CD4-positive, alpha-beta memory T cell (primary cell): Measurements from ENCODE around the gene ABCG2. TPM values are rescaled to one million over a fixed set of nuclear protein-coding genes. Genes with fewer than 3 reads are reported as not detected.

ENCODE experiments used
- CTCF ChIA-PET: fragments of 350-600 bp; sonication (Branson Sonifier 250); formaldehyde crosslinking; loops from one replicate; lab custom pipeline; 2021; ENCODE audit warnings: inconsistent platforms; ENCODE audit not compliant: partially characterized antibody; lab: Charles Lee
- POLR2A ChIA-PET: fragments of 350-600 bp; sonication (Branson Sonifier 250); formaldehyde crosslinking; loops from one replicate; lab custom pipeline; 2021; ENCODE audit not compliant: partially characterized antibody; lab: Charles Lee
- DNase-seq, 5 donors: peaks; one replicate each; pipeline versions ENCODE4 v3.0.0 to v3.0.0-alpha.2; 2020 to 2022; ENCODE audit warnings: mixed read lengths in 1 of 5
- H3K27ac ChIP-seq: one replicate; pipeline ENCODE4 v1.7.0; 2013; ENCODE audit warnings: low read depth, low read length
- H3K27me3 ChIP-seq: 2 replicates; pipeline ENCODE4 v1.7.0; 2013; ENCODE audit warnings: mild to moderate bottlenecking, low read length, moderate library complexity; ENCODE audit not compliant: insufficient read depth
- H3K36me3 ChIP-seq: 2 replicates; pipeline ENCODE4 v1.7.0; 2013; ENCODE audit warnings: mild to moderate bottlenecking, low read length, moderate library complexity; ENCODE audit not compliant: insufficient read depth
- H3K4me1 ChIP-seq: 2 replicates; pipeline ENCODE4 v1.7.0; 2013; ENCODE audit warnings: mild to moderate bottlenecking, low read length, moderate library complexity; ENCODE audit not compliant: insufficient read depth
- H3K4me3 ChIP-seq, 2 donors: one replicate each; pipeline ENCODE4 v1.7.0; 2013; ENCODE audit warnings: low read length in 2 of 2, mild to moderate bottlenecking in 1 of 2
- H3K9me3 ChIP-seq, 2 donors: one replicate each; pipeline ENCODE4 v1.7.0; 2013; ENCODE audit warnings: low read length in 2 of 2, control low read depth in 1 of 2; ENCODE audit not compliant: control insufficient read depth in 1 of 2
- H3K27ac Mint-ChIP-seq, 7 donors: one replicate each; pipeline ENCODE4 v1.8.0; 2020 to 2021; ENCODE audit warnings: mixed read lengths in 7 of 7, mild to moderate bottlenecking in 6 of 7, inconsistent platforms in 3 of 7, moderate library complexity in 3 of 7
- H3K27me3 Mint-ChIP-seq, 2 donors: one replicate each; pipeline ENCODE4 v1.8.0; 2020 to 2021; ENCODE audit warnings: mixed read lengths in 2 of 2
- H3K36me3 Mint-ChIP-seq, 2 donors: one replicate each; pipeline ENCODE4 v1.8.0; 2020 to 2021; ENCODE audit warnings: mixed read lengths in 2 of 2, inconsistent platforms in 1 of 2, mild to moderate bottlenecking in 1 of 2
- H3K4me1 Mint-ChIP-seq, 4 donors: one replicate each; pipeline ENCODE4 v1.8.0; 2020 to 2021; ENCODE audit warnings: mixed read lengths in 4 of 4, mild to moderate bottlenecking in 1 of 4
- H3K4me3 Mint-ChIP-seq, 8 donors: one replicate each; pipeline ENCODE4 v1.8.0; 2020 to 2021; ENCODE audit warnings: mixed read lengths in 8 of 8, mild to moderate bottlenecking in 7 of 8, moderate library complexity in 6 of 8, inconsistent platforms in 3 of 8
- H3K9me3 Mint-ChIP-seq, 8 donors: one replicate each; pipeline ENCODE4 v1.8.0; 2020 to 2021; ENCODE audit warnings: mixed read lengths in 8 of 8, mild to moderate bottlenecking in 5 of 8, inconsistent platforms in 3 of 8, moderate library complexity in 1 of 8
- intact Hi-C: fragments of 100-400 bp; cut with micrococcal nuclease; formaldehyde crosslinking; loops from one replicate; pipeline ENCODE4 v1.15.1; 2023
- polyA plus RNA-seq, 2 donors: library from polyadenylated mRNA; unstranded; fragments of 300-500 nt; fragmentation: Illumina TruSeq; gene quantifications; one replicate each; pipeline ENCODE4 v1.2.3, GENCODE V29; 2021
- total RNA-seq, 2 experiments: library from RNA; stranded (reverse); gene quantifications; one replicate each; pipeline ENCODE4 v1.2.3, GENCODE V29; 2021

Gene ABCG2
- total and polyA plus RNA-seq, 4 experiments from 2014 or later: 0.44 to 1.4 (median 0.71) TPM

DNA sequence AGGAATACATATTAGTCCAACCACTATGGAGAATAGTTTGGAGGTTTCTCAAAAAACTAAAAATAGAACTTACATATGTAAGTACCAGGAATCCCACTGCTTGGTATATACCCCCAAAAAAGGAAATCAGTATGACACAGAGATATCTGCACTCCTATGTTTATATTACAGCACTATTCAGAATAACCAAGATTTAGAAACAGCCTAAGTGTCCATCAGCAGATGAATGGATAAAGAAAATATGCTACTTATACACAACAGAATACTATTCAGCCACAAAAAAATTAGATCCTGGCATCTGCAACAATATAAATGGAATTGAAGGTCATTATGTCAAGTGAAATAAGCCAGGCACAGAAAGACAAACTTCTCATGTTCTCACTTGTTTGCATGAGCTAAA, 27.5 kb upstream of the ABCG2 start:
- DNase-seq: no peak
- H3K36me3 ChIP-seq: no peaks in the 10 kb centered on the region
- H3K4me3 Mint-ChIP-seq: no peak overlapping the region
- peaks cover 5% of the 10 kb centered on the region for H3K4me1 ChIP-seq
- no peaks in the 10 kb centered on the region for H3K9me3 ChIP-seq
- H3K27ac Mint-ChIP-seq: no peak overlapping the region
- CTCF ChIA-PET: no interaction called here
- H3K27me3 ChIP-seq: no peaks in the 10 kb centered on the region
- intact Hi-C loops: no loop called here
- peaks cover 0 to 2% (median 0%) of the 10 kb centered on the region in 8 donors for H3K9me3 Mint-ChIP-seq
- H3K36me3 Mint-ChIP-seq: peaks cover 0 to 5% of the 10 kb centered on the region in 2 donors
- peaks cover 0 to 23% (median 9%) of the 10 kb centered on the region in 4 donors for H3K4me1 Mint-ChIP-seq
- peaks cover 2 to 4% of the 10 kb centered on the region in 2 donors for H3K27me3 Mint-ChIP-seq
- POLR2A ChIA-PET: no interaction called here
- no peak overlapping the region for H3K27ac ChIP-seq
- H3K4me3 ChIP-seq: no peak overlapping the region

DNA sequence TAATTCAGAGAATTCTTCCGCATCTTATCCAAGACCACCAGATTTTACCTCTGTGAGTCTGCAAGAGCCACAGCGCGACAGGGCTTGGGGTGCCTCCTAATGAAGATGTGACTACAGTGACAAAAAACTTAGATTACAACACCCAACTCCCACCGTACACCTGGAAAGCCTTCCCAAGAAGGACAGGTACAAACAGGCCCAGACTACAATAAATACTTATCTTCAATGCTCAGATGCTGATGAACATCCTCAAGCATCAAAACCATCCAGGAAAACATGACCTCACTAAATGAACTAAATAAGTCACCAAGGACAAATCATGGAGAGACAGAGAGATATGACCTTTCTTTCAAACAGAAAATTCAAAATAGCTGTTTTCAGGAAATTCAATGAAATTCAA, 20.8 kb upstream of the ABCG2 start:
- Mint-ChIP-seq H3K4me3 (no peak overlapping the region), H3K4me1 (peaks cover 0 to 13% (median 6%) of the 10 kb centered on the region in 4 donors), H3K27ac (no peak overlapping the region), H3K9me3 (peaks cover 0 to 10% (median 4%) of the 10 kb centered on the region in 8 donors), H3K36me3 (peaks cover 0 to 13% of the 10 kb centered on the region in 2 donors), H3K27me3 (peaks cover 6 to 9% of the 10 kb centered on the region in 2 donors)
- Histone ChIP-seq H3K4me3 (no peak overlapping the region), H3K27ac (no peak overlapping the region), H3K4me1 (no peaks in the 10 kb centered on the region), H3K27me3 (no peaks in the 10 kb centered on the region), H3K9me3 (no peaks in the 10 kb centered on the region), H3K36me3 (no peaks in the 10 kb centered on the region)
- ChIA-PET CTCF (no interaction called here), POLR2A (no interaction called here)
- intact Hi-C loops: no loop called here
- no peak for DNase-seq

- ChIA-PET POLR2A (no interaction called here), CTCF (no interaction called here)
- H3K36me3 Mint-ChIP-seq: peaks cover 0 to 13% of the 10 kb centered on the region in 2 donors
- no peak overlapping the region for H3K4me3 Mint-ChIP-seq
- peaks cover 2 to 10% of the 10 kb centered on the region in 2 donors for H3K27me3 Mint-ChIP-seq
- Histone ChIP-seq H3K36me3 (no peaks in the 10 kb centered on the region), H3K4me3 (no peak overlapping the region), H3K27me3 (no peaks in the 10 kb centered on the region), H3K9me3 (no peaks in the 10 kb centered on the region), H3K4me1 (no peaks in the 10 kb centered on the region), H3K27ac (no peak overlapping the region)
- H3K4me1 Mint-ChIP-seq: peaks cover 0 to 13% (median 6%) of the 10 kb centered on the region in 4 donors
- no peak for DNase-seq
- intact Hi-C loops: no loop called here
- H3K9me3 Mint-ChIP-seq: peaks cover 0 to 10% (median 4%) of the 10 kb centered on the region in 8 donors
- H3K27ac Mint-ChIP-seq: no peak overlapping the region
Measured at GRCh38 chr4:88178626-88179231, 20.3 kb upstream of the ABCG2 start.

DNA sequence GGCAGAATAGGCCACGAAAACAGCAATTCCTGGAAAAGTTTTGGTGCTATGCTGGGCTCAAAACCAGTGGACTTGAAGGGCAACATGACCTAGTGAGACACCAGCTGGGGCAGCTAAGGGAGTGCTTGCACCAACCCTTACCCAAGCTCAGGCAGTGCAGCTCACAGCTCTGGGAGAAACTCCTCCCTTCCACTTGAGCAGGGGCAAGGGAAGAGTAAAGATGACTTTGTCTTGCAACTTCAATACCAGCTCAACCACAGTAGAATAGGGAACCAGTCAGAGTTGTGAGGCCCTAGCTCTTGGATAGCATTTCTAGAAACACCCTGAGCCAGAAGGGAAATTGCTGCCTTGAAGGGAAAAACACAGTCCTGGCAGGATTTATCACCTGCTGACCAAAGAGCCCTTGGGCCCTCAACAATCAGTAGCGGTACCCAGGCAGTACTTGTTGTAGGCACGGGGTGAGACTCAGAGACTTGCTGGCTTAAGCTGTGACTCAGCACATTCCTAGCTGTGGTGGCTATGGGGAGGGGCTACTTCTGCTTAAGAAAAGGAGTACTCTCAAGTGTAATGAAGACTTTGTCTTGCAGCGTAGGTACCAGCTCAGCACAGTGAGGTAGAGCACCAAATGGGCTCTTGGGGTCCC, 19.7 kb upstream of the ABCG2 start:
- H3K4me3 ChIP-seq: no peak overlapping the region
- no peak overlapping the region for H3K27ac Mint-ChIP-seq
- no peaks in the 10 kb centered on the region for H3K36me3 ChIP-seq
- DNase-seq: no peak
- no peak overlapping the region for H3K4me3 Mint-ChIP-seq
- peaks cover 0 to 8% (median 4%) of the 10 kb centered on the region in 4 donors for H3K4me1 Mint-ChIP-seq
- H3K27ac ChIP-seq: no peak overlapping the region
- peaks cover 0 to 10% (median 4%) of the 10 kb centered on the region in 8 donors for H3K9me3 Mint-ChIP-seq
- ChIA-PET CTCF (no interaction called here), POLR2A (no interaction called here)
- peaks cover 0 to 13% of the 10 kb centered on the region in 2 donors for H3K36me3 Mint-ChIP-seq
- H3K9me3 ChIP-seq: no peaks in the 10 kb centered on the region
- no peaks in the 10 kb centered on the region for H3K27me3 ChIP-seq
- no peaks in the 10 kb centered on the region for H3K4me1 ChIP-seq
- intact Hi-C loops: no loop called here
- peaks cover 2 to 9% of the 10 kb centered on the region in 2 donors for H3K27me3 Mint-ChIP-seq

- no peaks in the 10 kb centered on the region for H3K4me1 ChIP-seq
- no peak for DNase-seq
- intact Hi-C loops: no loop called here
- Mint-ChIP-seq H3K27ac (no peak overlapping the region), H3K9me3 (peaks cover 0 to 3% (median 0%) of the 10 kb centered on the region in 8 donors), H3K27me3 (peaks cover 0 to 4% of the 10 kb centered on the region in 2 donors), H3K4me3 (no peak overlapping the region), H3K4me1 (no peaks in the 10 kb centered on the region), H3K36me3 (no peaks in the 10 kb centered on the region)
- H3K27me3 ChIP-seq: no peaks in the 10 kb centered on the region
- ChIA-PET CTCF (no interaction called here), POLR2A (no interaction called here)
- no peaks in the 10 kb centered on the region for H3K36me3 ChIP-seq
- no peak overlapping the region for H3K4me3 ChIP-seq
- H3K9me3 ChIP-seq: no peaks in the 10 kb centered on the region
- H3K27ac ChIP-seq: no peak overlapping the region
Measured at GRCh38 chr4:88172987-88173386, 14.5 kb upstream of the ABCG2 start.

DNA sequence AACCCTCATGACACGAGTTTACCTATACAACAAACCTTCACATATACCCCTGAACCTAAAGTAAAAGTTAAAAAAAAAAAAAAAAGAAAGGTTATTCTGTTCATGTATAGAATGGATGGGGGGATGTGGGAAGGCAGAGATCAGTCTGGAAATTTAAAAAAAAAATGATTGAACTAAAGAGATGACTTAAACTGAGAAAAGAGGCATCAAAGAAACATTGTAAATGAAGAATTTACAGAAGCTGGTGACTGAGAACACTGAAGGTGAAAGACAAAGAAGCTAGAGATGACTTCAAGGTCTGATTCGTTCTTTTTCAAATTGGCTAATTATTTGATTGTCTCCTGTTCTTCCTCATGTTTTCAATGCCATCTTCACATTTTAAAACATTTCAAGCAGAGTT, 12.8 kb upstream of the ABCG2 start:
- ChIA-PET CTCF (no interaction called here), POLR2A (no interaction called here)
- Mint-ChIP-seq H3K27ac (no peak overlapping the region), H3K27me3 (peaks cover 0 to 1% of the 10 kb centered on the region in 2 donors), H3K9me3 (peaks cover 0 to 4% (median 0%) of the 10 kb centered on the region in 8 donors), H3K36me3 (no peaks in the 10 kb centered on the region), H3K4me1 (no peaks in the 10 kb centered on the region), H3K4me3 (no peak overlapping the region)
- no peak for DNase-seq
- intact Hi-C loops: no loop called here
- Histone ChIP-seq H3K27ac (no peak overlapping the region), H3K4me3 (no peak overlapping the region), H3K36me3 (no peaks in the 10 kb centered on the region), H3K9me3 (no peaks in the 10 kb centered on the region), H3K4me1 (no peaks in the 10 kb centered on the region), H3K27me3 (no peaks in the 10 kb centered on the region)

DNA sequence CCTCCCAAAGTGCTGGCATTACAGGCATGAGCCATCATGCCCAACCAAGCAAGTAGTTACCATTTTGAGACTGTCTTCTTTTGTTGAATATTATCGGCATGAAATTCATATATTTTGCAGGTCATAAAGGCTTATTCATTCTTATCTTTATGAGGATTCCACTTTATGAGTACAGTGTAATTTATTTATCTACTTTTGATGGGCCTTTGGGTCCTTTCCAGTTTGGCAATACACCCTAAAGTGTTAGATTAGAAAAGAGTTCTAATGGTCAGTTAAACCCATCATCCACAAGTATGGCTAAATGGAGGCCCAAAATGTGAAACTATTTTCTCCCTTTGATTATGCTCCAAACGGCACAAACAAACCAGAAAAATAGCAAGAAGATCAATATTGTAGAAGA, 10.9 kb upstream of the ABCG2 start:
- Histone ChIP-seq H3K27ac (no peak overlapping the region), H3K4me3 (no peak overlapping the region), H3K4me1 (no peaks in the 10 kb centered on the region), H3K36me3 (no peaks in the 10 kb centered on the region), H3K9me3 (no peaks in the 10 kb centered on the region), H3K27me3 (no peaks in the 10 kb centered on the region)
- DNase-seq: no peak
- no peaks in the 10 kb centered on the region for H3K4me1 Mint-ChIP-seq
- ChIA-PET CTCF (no interaction called here), POLR2A (no interaction called here)
- H3K36me3 Mint-ChIP-seq: no peaks in the 10 kb centered on the region
- peaks cover 0 to 4% (median 0%) of the 10 kb centered on the region in 8 donors for H3K9me3 Mint-ChIP-seq
- H3K27ac Mint-ChIP-seq: no peak overlapping the region
- H3K4me3 Mint-ChIP-seq: no peak overlapping the region
- intact Hi-C loops: no loop called here
- H3K27me3 Mint-ChIP-seq: peaks cover 1% of the 10 kb centered on the region in 2 donors
